ENCODE results near the gene PDE4C. TPM values are rescaled to one million over a fixed set of nuclear protein-coding genes. Genes with fewer than 3 reads are reported as not detected.

The PDE4C gene
- total RNA-seq, 1 experiment from 2014 or later = 0.36 TPM

DNA sequence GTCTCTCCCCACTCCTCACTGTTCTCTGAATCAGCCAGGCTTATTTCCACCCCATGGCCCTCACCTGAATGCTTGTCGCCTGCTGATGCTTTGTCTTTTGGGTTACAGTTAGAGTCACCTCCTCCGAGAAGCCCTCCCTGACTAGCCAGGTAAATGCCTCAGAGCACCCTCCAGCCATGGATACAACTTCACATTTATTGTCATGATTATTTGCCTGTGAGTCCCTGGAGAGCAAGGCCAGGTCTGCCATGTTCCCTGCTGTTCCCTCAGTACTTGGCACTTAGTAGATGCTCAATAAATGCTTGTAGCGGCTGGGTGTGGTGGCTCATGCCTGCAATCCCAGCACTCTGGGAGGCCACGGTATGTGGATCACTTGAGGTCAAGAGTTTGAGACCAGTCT is 3.7 kb upstream of the PDE4C start:
- BruUV-seq (replicated peaks) = no TSS peak
- Histone ChIP-seq H3K4me1 (0 out of 2 replicates have a peak, but pooled peaks cover 6% of the 10 kb centered on the region), H3K36me3 (ENCODE audit: control insufficient read depth, insufficient read depth, low read length) (no peaks in the 10 kb centered on the region), H3K4me3 (ENCODE audit: low read depth, low read length) (no peak overlapping the region), H3K27me3 (replicated peaks; ENCODE audit: control insufficient read depth, insufficient read depth, low read length) (no peaks in the 10 kb centered on the region), H3K9me3 (no peaks in the 10 kb centered on the region)
- intact Hi-C loops (cut with micrococcal nuclease; ENCODE audit: unreplicated experiment) = loop anchor here (2.0 kb wide), 1 partner anchor 23 kb away; no protein-coding TSS in a partner anchor
- peaks cover under 1% of the 10 kb centered on the region for H3K36me3 Mint-ChIP-seq (ENCODE audit: insufficient read depth, unreplicated experiment)
- no peak overlapping the region for H3K27ac Mint-ChIP-seq (ENCODE audit: unreplicated experiment)
- TF ChIP-seq, protein P1, sequence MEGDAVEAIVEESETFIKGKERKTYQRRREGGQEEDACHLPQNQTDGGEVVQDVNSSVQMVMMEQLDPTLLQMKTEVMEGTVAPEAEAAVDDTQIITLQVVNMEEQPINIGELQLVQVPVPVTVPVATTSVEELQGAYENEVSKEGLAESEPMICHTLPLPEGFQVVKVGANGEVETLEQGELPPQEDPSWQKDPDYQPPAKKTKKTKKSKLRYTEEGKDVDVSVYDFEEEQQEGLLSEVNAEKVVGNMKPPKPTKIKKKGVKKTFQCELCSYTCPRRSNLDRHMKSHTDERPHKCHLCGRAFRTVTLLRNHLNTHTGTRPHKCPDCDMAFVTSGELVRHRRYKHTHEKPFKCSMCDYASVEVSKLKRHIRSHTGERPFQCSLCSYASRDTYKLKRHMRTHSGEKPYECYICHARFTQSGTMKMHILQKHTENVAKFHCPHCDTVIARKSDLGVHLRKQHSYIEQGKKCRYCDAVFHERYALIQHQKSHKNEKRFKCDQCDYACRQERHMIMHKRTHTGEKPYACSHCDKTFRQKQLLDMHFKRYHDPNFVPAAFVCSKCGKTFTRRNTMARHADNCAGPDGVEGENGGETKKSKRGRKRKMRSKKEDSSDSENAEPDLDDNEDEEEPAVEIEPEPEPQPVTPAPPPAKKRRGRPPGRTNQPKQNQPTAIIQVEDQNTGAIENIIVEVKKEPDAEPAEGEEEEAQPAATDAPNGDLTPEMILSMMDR (IDR thresholded peaks at IDR 0.05; ENCODE audit: insufficient read depth in 1 of 2, low read depth in 1 of 2, low read length in 1 of 2, severe bottlenecking in 1 of 2, unreplicated experiment in 1 of 2) = no peak
- POLR2A ChIA-PET = no interaction called here
- CTCF ChIA-PET = no interaction called here
- no peak overlapping the region for H3K4me3 Mint-ChIP-seq (ENCODE audit: unreplicated experiment)
- peaks cover 6% of the 10 kb centered on the region for H3K4me1 Mint-ChIP-seq (ENCODE audit: low read depth, unreplicated experiment)
- H3K9me3 Mint-ChIP-seq (ENCODE audit: unreplicated experiment) = no peaks in the 10 kb centered on the region
- H3K27me3 Mint-ChIP-seq (ENCODE audit: insufficient read depth, unreplicated experiment) = peaks cover 3% of the 10 kb centered on the region
- no peak for DNase-seq

GRCh38 chr19:18229474-18229873 is 3.2 kb upstream of the PDE4C start:
- Mint-ChIP-seq H3K4me1 (ENCODE audit: low read depth, unreplicated experiment) (peaks cover 6% of the 10 kb centered on the region), H3K36me3 (ENCODE audit: insufficient read depth, unreplicated experiment) (peaks cover 5% of the 10 kb centered on the region), H3K27ac (ENCODE audit: unreplicated experiment) (no peak overlapping the region), H3K4me3 (ENCODE audit: unreplicated experiment) (no peak overlapping the region), H3K9me3 (ENCODE audit: unreplicated experiment) (no peaks in the 10 kb centered on the region), H3K27me3 (ENCODE audit: insufficient read depth, unreplicated experiment) (peaks cover 3% of the 10 kb centered on the region)
- intact Hi-C loops (cut with micrococcal nuclease; ENCODE audit: unreplicated experiment) = loop anchor here (2.0 kb wide), 1 partner anchor 23 kb away; no protein-coding TSS in a partner anchor
- Histone ChIP-seq H3K9me3 (no peaks in the 10 kb centered on the region), H3K4me1 (0 out of 2 replicates have a peak, but pooled peaks cover 8% of the 10 kb centered on the region), H3K4me3 (ENCODE audit: low read depth, low read length) (no peak overlapping the region), H3K27me3 (replicated peaks; ENCODE audit: control insufficient read depth, insufficient read depth, low read length) (no peaks in the 10 kb centered on the region), H3K36me3 (ENCODE audit: control insufficient read depth, insufficient read depth, low read length) (no peaks in the 10 kb centered on the region)
- POLR2A ChIA-PET = no interaction called here
- BruUV-seq (replicated peaks) = no TSS peak
- DNase-seq = no peak
- CTCF ChIA-PET = no interaction called here
- TF ChIP-seq, protein P1 (IDR thresholded peaks at IDR 0.05; ENCODE audit: insufficient read depth in 1 of 2, low read depth in 1 of 2, low read length in 1 of 2, severe bottlenecking in 1 of 2, unreplicated experiment in 1 of 2) = peak; percentile 15 to 40

- Mint-ChIP-seq H3K27me3 (ENCODE audit: insufficient read depth, unreplicated experiment) (no peaks in the 10 kb centered on the region), H3K36me3 (ENCODE audit: insufficient read depth, unreplicated experiment) (peaks cover 16% of the 10 kb centered on the region), H3K4me1 (ENCODE audit: low read depth, unreplicated experiment) (peaks cover 6% of the 10 kb centered on the region), H3K9me3 (ENCODE audit: unreplicated experiment) (no peaks in the 10 kb centered on the region), H3K4me3 (ENCODE audit: unreplicated experiment) (no peak overlapping the region), H3K27ac (ENCODE audit: unreplicated experiment) (no peak overlapping the region)
- Histone ChIP-seq H3K4me1 (0 out of 2 replicates have a peak, but pooled peaks cover 5% of the 10 kb centered on the region), H3K9me3 (no peaks in the 10 kb centered on the region), H3K27me3 (replicated peaks; ENCODE audit: control insufficient read depth, insufficient read depth, low read length) (no peaks in the 10 kb centered on the region), H3K36me3 (ENCODE audit: control insufficient read depth, insufficient read depth, low read length) (no peaks in the 10 kb centered on the region), H3K4me3 (ENCODE audit: low read depth, low read length) (no peak overlapping the region)
- intact Hi-C loops (cut with micrococcal nuclease; ENCODE audit: unreplicated experiment) = loop anchor here (2.0 kb wide), 1 partner anchor 25 kb away; no protein-coding TSS in a partner anchor
- TF ChIP-seq, protein P1 (IDR thresholded peaks at IDR 0.05; ENCODE audit: insufficient read depth in 1 of 2, low read depth in 1 of 2, low read length in 1 of 2, severe bottlenecking in 1 of 2, unreplicated experiment in 1 of 2) = no peak
- DNase-seq = no peak
- CTCF ChIA-PET = no interaction called here
- BruUV-seq (replicated peaks) = no TSS peak
- POLR2A ChIA-PET = no interaction called here
Observed at GRCh38 chr19:18227781-18228271, 1.6 kb upstream of the PDE4C start.
